Smooth muscle cell (in vitro differentiated cells): ENCODE results near the gene ANK2. TPM values are rescaled to one million over a fixed set of nuclear protein-coding genes. Genes with fewer than 3 reads are reported as not detected.

Source experiments
- DNase-seq: peaks from one replicate; lab custom pipeline; 2025; ENCODE audit not compliant: unreplicated experiment; lab: John Stamatoyannopoulos, UW
- H2AFZ ChIP-seq: fragments of 200-600 bp; sonication (generic); 2 replicates; pipeline ENCODE4 v1.6.0; 2016; ENCODE audit warnings: antibody characterized with exemption, low read depth, mild to moderate bottlenecking
- H3F3A ChIP-seq: fragments of 200-600 bp; sonication (generic); 2 replicates; pipeline ENCODE4 v1.6.0; 2017; ENCODE audit warnings: antibody characterized with exemption, low read depth
- H3K27ac ChIP-seq: fragments of 200-600 bp; sonication (generic); 2 replicates; pipeline ENCODE4 v1.5.1; 2016; ENCODE audit warnings: low read depth, mild to moderate bottlenecking
- H3K27me3 ChIP-seq: fragments of 200-600 bp; sonication (generic); 2 replicates; pipeline ENCODE4 v1.6.1; 2016; ENCODE audit warnings: low read depth, mild to moderate bottlenecking
- H3K36me3 ChIP-seq: fragments of 200-600 bp; sonication (generic); 2 replicates; pipeline ENCODE4 v1.5.1; 2016; ENCODE audit warnings: low read depth
- H3K4me1 ChIP-seq: fragments of 200-600 bp; sonication (generic); 2 replicates; pipeline ENCODE4 v1.5.1; 2016; ENCODE audit warnings: low read depth
- H3K4me2 ChIP-seq: fragments of 200-600 bp; sonication (generic); 2 replicates; pipeline ENCODE4 v1.6.0; 2016; ENCODE audit warnings: mild to moderate bottlenecking
- H3K4me3 ChIP-seq: fragments of 200-600 bp; sonication (generic); 2 replicates; pipeline ENCODE4 v1.5.1; 2016; ENCODE audit warnings: mild to moderate bottlenecking
- H3K79me2 ChIP-seq: fragments of 200-600 bp; sonication (generic); 2 replicates; pipeline ENCODE4 v1.6.0; 2016; ENCODE audit warnings: low read depth, mild to moderate bottlenecking
- H3K9ac ChIP-seq: fragments of 200-600 bp; sonication (generic); 2 replicates; pipeline ENCODE4 v1.6.0; 2016; ENCODE audit warnings: low read depth
- H3K9me3 ChIP-seq: fragments of 200-600 bp; sonication (generic); replicated peaks from 2 replicates; pipeline ENCODE4 v1.5.1; 2016; ENCODE audit warnings: low read depth
- H4K20me1 ChIP-seq: fragments of 200-600 bp; sonication (generic); 2 replicates; pipeline ENCODE4 v1.6.0; 2016; ENCODE audit warnings: low read depth
- CTCF ChIP-seq: fragments of 200-600 bp; sonication (generic); IDR thresholded peaks from 2 replicates; pipeline ENCODE4 v1.5.1; 2017; ENCODE audit warnings: borderline replicate concordance, mild to moderate bottlenecking, antibody characterized with exemption; ENCODE audit not compliant: insufficient read depth, poor library complexity, severe bottlenecking
- WGBS: methylation state at CpG from one replicate; pipeline ENCODE4 v1.1.7; 2016; ENCODE audit warnings: low lambda C conversion rate; 5-methylcytosine and 5-hydroxymethylcytosine counted together
- polyA plus RNA-seq: library from polyadenylated mRNA; unstranded; fragments of >200 nt; fragmentation: Nextera tagmentation; extraction: Ambion mirVana; gene quantifications from 2 replicates; pipeline ENCODE4 v1.2.1, GENCODE V29; 2016
- total RNA-seq: library from RNA; depleted of rRNA; stranded (reverse); fragments of >200 nt; gene quantifications from 2 replicates; pipeline ENCODE4 v1.2.3, GENCODE V29; 2014

ANK2 gene
- total and polyA plus RNA-seq, 2 experiments from 2014 or later: 2.2 to 8.1 TPM

GRCh38 chr4:113347245-113347644, 297.8 kb downstream of the ANK2 start:
- Histone ChIP-seq H3K27ac (no peak overlapping the region), H3K4me3 (no peak overlapping the region), H3K27me3 (no peaks in the 10 kb centered on the region), H2AFZ (no peak overlapping the region), H3K9me3 (no peaks in the 10 kb centered on the region), H3K4me2 (no peak overlapping the region), H3K36me3 (no peaks in the 10 kb centered on the region), H3K9ac (no peak overlapping the region), H3F3A (no peaks in the 10 kb centered on the region), H3K79me2 (no peaks in the 10 kb centered on the region), H3K4me1 (no peaks in the 10 kb centered on the region), H4K20me1 (no peaks in the 10 kb centered on the region)
- no peak for TF ChIP-seq CTCF
- DNase-seq: no peak
- WGBS: 94% methylated on average over 2 of the region's 2 CpGs

GRCh38 chr4:113349430-113349829, 300.0 kb downstream of the ANK2 start:
- no peak overlapping the region for H3K4me3 ChIP-seq
- no peaks in the 10 kb centered on the region for H3K27me3 ChIP-seq
- no peaks in the 10 kb centered on the region for H3K79me2 ChIP-seq
- no peaks in the 10 kb centered on the region for H3K36me3 ChIP-seq
- DNase-seq: no peak
- WGBS: 93% methylated on average over 4 of the region's 4 CpGs
- no peaks in the 10 kb centered on the region for H3K9me3 ChIP-seq
- H3K27ac ChIP-seq: no peak overlapping the region
- H3K4me2 ChIP-seq: no peak overlapping the region
- H4K20me1 ChIP-seq: no peaks in the 10 kb centered on the region
- no peaks in the 10 kb centered on the region for H3F3A ChIP-seq
- H3K4me1 ChIP-seq: no peaks in the 10 kb centered on the region
- H2AFZ ChIP-seq: no peak overlapping the region
- H3K9ac ChIP-seq: no peak overlapping the region
- no peak for TF ChIP-seq CTCF

GRCh38 chr4:113350576-113350975, 301.1 kb downstream of the ANK2 start:
- no peak overlapping the region for H3K27ac ChIP-seq
- H3K9ac ChIP-seq: no peak overlapping the region
- no peak overlapping the region for H3K4me2 ChIP-seq
- no peaks in the 10 kb centered on the region for H4K20me1 ChIP-seq
- H3K27me3 ChIP-seq: no peaks in the 10 kb centered on the region
- no peaks in the 10 kb centered on the region for H3K36me3 ChIP-seq
- TF ChIP-seq CTCF: no peak
- H2AFZ ChIP-seq: no peak overlapping the region
- no peaks in the 10 kb centered on the region for H3K9me3 ChIP-seq
- H3F3A ChIP-seq: no peaks in the 10 kb centered on the region
- H3K4me3 ChIP-seq: no peak overlapping the region
- H3K79me2 ChIP-seq: no peaks in the 10 kb centered on the region
- H3K4me1 ChIP-seq: no peaks in the 10 kb centered on the region
- DNase-seq: no peak

GRCh38 chr4:113355550-113356371, 306.3 kb downstream of the ANK2 start:
- no peak overlapping the region for H2AFZ ChIP-seq
- H3K4me2 ChIP-seq: peak overlapping the region; percentile 50
- H3K27me3 ChIP-seq: no peaks in the 10 kb centered on the region
- no peak overlapping the region for H3K4me3 ChIP-seq
- no peaks in the 10 kb centered on the region for H3K4me1 ChIP-seq
- H3K9me3 ChIP-seq: no peaks in the 10 kb centered on the region
- H3K27ac ChIP-seq: peak overlapping the region; percentile 76
- no peaks in the 10 kb centered on the region for H3F3A ChIP-seq
- TF ChIP-seq CTCF: no peak
- H3K9ac ChIP-seq: peak overlapping the region; percentile 8
- H4K20me1 ChIP-seq: no peaks in the 10 kb centered on the region
- H3K36me3 ChIP-seq: no peaks in the 10 kb centered on the region
- 27% methylated on average over 13 of the region's 13 CpGs for WGBS
- H3K79me2 ChIP-seq: no peaks in the 10 kb centered on the region
- DNase-seq: no peak
